HL-60 (cell line): Measurements from ENCODE around the gene ACVR1B.

ENCODE experiments used
- POLR2AphosphoS5 ChIP-seq: IDR thresholded peaks from 2 replicates; pipeline ENCODE4 v1.6.1; 2012; ENCODE audit warnings: low read depth
- SPI1 ChIP-seq: IDR thresholded peaks from 2 replicates; pipeline ENCODE4 v1.6.1; 2012; ENCODE audit warnings: low read depth, mild to moderate bottlenecking, borderline replicate concordance
- TF ChIP-seq, protein P1 (sequence below): IDR thresholded peaks from one replicate; pipeline ENCODE4 v1.5.1; 2011; ENCODE audit warnings: low read length, control low read depth, inconsistent platforms; ENCODE audit not compliant: insufficient read depth

DNA sequence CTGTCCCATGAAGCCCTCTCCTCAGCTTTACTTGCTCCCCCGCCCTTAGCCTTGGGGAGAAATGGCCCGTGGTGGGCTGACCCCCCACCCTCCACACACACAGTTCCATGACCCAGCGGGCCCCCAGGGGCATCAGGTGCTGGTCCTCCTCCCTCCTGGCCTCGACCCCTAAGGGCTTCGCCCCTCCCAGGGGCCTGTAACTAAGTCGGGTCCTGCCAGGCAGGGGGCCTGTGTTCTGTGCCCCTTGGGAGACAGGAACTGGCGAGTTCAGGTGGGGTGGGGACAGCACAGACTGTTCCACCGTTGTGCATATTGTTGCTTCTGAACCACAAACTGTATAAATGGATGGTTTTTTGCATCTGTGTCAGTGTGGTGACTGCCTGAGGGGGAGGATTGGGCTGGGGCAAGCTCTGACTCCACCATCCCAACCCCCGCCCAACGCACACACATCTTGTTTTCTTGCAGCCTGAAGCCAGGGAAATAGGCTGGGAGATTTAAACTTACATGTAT is 64.1 kb downstream of the ACVR1B start:
- TF ChIP-seq, protein P1, sequence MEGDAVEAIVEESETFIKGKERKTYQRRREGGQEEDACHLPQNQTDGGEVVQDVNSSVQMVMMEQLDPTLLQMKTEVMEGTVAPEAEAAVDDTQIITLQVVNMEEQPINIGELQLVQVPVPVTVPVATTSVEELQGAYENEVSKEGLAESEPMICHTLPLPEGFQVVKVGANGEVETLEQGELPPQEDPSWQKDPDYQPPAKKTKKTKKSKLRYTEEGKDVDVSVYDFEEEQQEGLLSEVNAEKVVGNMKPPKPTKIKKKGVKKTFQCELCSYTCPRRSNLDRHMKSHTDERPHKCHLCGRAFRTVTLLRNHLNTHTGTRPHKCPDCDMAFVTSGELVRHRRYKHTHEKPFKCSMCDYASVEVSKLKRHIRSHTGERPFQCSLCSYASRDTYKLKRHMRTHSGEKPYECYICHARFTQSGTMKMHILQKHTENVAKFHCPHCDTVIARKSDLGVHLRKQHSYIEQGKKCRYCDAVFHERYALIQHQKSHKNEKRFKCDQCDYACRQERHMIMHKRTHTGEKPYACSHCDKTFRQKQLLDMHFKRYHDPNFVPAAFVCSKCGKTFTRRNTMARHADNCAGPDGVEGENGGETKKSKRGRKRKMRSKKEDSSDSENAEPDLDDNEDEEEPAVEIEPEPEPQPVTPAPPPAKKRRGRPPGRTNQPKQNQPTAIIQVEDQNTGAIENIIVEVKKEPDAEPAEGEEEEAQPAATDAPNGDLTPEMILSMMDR: no peak
- TF ChIP-seq POLR2AphosphoS5 (no peak), SPI1 (no peak)
